NCI-H2196 treated with DMSO at 0.1 percent for 48 hours (cell line): ENCODE results near the gene NR1D1.
"Not testable (repeated sequence)": the region's sequence is repeated elsewhere in the genome, so short reads cannot be mapped to it uniquely, and the experiment has no call there.

Experiments
- DNase-seq: peaks from one replicate; lab custom pipeline; 2025; ENCODE audit not compliant: unreplicated experiment; lab: John Stamatoyannopoulos, UW

Gene NR1D1

GRCh38 chr17:40100419-40100668 is at the start of gene NR1D1:
Gene NR1D1 (minus strand): TSS chr17:40100589. CDS start chr17:40100094, 495 bp downstream.
- no peak for DNase-seq

GRCh38 chr17:40148527-40148926 is 48.1 kb upstream of the NR1D1 start:
- no peak for DNase-seq

GRCh38 chr17:40145476-40145875 is 45.1 kb upstream of the NR1D1 start:
- no peak for DNase-seq

GRCh38 chr17:40143166-40143565 is 42.8 kb upstream of the NR1D1 start:
- not testable (repeated sequence) for DNase-seq

- DNase-seq = no peak
These were observed 39.2 kb upstream of the NR1D1 start for GRCh38 chr17:40139566-40140058.

- DNase-seq = no peak
These were observed 35.4 kb upstream of the NR1D1 start for GRCh38 chr17:40135817-40136216.

GRCh38 chr17:40134184-40134583 is 33.8 kb upstream of the NR1D1 start:
- DNase-seq = no peak

- no peak for DNase-seq
These were observed 30.1 kb upstream of the NR1D1 start for GRCh38 chr17:40130352-40131042.

GRCh38 chr17:40129498-40129897 is 29.1 kb upstream of the NR1D1 start:
- DNase-seq = no peak

- DNase-seq = no peak
These were observed 24.1 kb upstream of the NR1D1 start for GRCh38 chr17:40124279-40125141.

- no peak for DNase-seq
These were observed 23.4 kb upstream of the NR1D1 start for GRCh38 chr17:40123811-40124114.

- no peak for DNase-seq
These were observed 22.8 kb upstream of the NR1D1 start for GRCh38 chr17:40122999-40123810.

GRCh38 chr17:40122136-40122998 is 22.0 kb upstream of the NR1D1 start:
- no peak for DNase-seq

- peak; percentile 22 for DNase-seq
These were observed 21.1 kb upstream of the NR1D1 start, which contains the start of gene MSL1 for GRCh38 chr17:40121181-40122135. Gene MSL1 (plus strand): TSS chr17:40121971. CDS start chr17:40122613, 642 bp downstream.

- no peak for DNase-seq
These were observed 14.7 kb upstream of the NR1D1 start for GRCh38 chr17:40115101-40115436.

- DNase-seq = no peak
These were observed 13.5 kb upstream of the NR1D1 start for GRCh38 chr17:40113907-40114245.

- peak; percentile 76 for DNase-seq
These were observed 12.9 kb upstream of the NR1D1 start for GRCh38 chr17:40113110-40113906.

GRCh38 chr17:40112718-40113109 is 12.3 kb upstream of the NR1D1 start:
- no peak for DNase-seq

GRCh38 chr17:40112191-40112711 is 11.9 kb upstream of the NR1D1 start:
- DNase-seq = no peak
